ENCODE data around the gene AGBL1.

DNA sequence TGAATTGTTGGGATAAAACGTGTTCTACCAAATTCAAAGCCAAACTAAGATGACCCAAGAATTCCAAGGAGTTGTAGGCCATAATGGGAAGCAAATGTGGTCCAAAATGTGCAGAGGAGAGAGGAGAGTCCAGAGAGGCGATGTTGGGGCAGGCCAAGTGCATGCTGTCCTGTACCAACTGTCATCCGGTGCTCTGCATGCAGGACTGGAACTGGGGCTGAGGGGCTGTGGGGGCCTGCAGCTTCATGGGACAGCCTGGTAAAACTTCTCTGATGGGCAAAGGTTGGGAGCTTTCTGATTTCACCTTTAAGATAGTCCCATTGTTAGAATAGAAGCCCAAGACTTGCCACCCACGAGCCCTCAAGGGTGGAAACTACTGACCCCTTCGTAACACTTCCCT, 831.4 kb downstream of the AGBL1 start:
- TF ChIP-seq FOXM1 (IDR thresholded peaks at IDR 0.05; ENCODE audit: borderline replicate concordance, low read depth) (no peak), YY1 (IDR thresholded peaks at IDR 0.05; ENCODE audit: low read depth) (no peak), EP300 (IDR thresholded peaks at IDR 0.05; ENCODE audit: borderline replicate concordance) (no peak), TAF1 (IDR thresholded peaks at IDR 0.05; ENCODE audit: low read depth) (no peak), NFIC (IDR thresholded peaks at IDR 0.05) (no peak), RAD21 (IDR thresholded peaks at IDR 0.05; ENCODE audit: low read depth) (no peak), EGR1 (IDR thresholded peaks at IDR 0.05) (no peak), CEBPB (IDR thresholded peaks at IDR 0.05) (no peak), ZBTB7A (IDR thresholded peaks at IDR 0.05; ENCODE audit: low read depth) (no peak)
- TF ChIP-seq, protein P1, sequence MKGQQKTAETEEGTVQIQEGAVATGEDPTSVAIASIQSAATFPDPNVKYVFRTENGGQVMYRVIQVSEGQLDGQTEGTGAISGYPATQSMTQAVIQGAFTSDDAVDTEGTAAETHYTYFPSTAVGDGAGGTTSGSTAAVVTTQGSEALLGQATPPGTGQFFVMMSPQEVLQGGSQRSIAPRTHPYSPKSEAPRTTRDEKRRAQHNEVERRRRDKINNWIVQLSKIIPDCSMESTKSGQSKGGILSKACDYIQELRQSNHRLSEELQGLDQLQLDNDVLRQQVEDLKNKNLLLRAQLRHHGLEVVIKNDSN (IDR thresholded peaks at IDR 0.05): no peak
- TF ChIP-seq, protein P2, sequence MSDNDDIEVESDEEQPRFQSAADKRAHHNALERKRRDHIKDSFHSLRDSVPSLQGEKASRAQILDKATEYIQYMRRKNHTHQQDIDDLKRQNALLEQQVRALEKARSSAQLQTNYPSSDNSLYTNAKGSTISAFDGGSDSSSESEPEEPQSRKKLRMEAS (IDR thresholded peaks at IDR 0.05): no peak
- TF ChIP-seq, protein P3, sequence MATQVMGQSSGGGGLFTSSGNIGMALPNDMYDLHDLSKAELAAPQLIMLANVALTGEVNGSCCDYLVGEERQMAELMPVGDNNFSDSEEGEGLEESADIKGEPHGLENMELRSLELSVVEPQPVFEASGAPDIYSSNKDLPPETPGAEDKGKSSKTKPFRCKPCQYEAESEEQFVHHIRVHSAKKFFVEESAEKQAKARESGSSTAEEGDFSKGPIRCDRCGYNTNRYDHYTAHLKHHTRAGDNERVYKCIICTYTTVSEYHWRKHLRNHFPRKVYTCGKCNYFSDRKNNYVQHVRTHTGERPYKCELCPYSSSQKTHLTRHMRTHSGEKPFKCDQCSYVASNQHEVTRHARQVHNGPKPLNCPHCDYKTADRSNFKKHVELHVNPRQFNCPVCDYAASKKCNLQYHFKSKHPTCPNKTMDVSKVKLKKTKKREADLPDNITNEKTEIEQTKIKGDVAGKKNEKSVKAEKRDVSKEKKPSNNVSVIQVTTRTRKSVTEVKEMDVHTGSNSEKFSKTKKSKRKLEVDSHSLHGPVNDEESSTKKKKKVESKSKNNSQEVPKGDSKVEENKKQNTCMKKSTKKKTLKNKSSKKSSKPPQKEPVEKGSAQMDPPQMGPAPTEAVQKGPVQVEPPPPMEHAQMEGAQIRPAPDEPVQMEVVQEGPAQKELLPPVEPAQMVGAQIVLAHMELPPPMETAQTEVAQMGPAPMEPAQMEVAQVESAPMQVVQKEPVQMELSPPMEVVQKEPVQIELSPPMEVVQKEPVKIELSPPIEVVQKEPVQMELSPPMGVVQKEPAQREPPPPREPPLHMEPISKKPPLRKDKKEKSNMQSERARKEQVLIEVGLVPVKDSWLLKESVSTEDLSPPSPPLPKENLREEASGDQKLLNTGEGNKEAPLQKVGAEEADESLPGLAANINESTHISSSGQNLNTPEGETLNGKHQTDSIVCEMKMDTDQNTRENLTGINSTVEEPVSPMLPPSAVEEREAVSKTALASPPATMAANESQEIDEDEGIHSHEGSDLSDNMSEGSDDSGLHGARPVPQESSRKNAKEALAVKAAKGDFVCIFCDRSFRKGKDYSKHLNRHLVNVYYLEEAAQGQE (IDR thresholded peaks at IDR 0.05; ENCODE audit: low read depth): no peak

Data from Ishikawa (cell line).